K562 (cell line): ENCODE measurements around the gene RNF224. TPM values are rescaled to one million over a fixed set of nuclear protein-coding genes. Genes with fewer than 3 reads are reported as not detected.

Experiments used
- ATAC-seq: fragments of 200-7000 bp; cut with Tn5 transposase; 3 replicates; pipeline ENCODE4 v1.9.1; 2020; ENCODE audit warnings: moderate library complexity
- BruUV-seq: library from RNA; stranded (reverse); fragments of 400-500 nt; replicated peaks from 2 replicates; lab custom pipeline; 2021; lab: Mats Ljungman, UMichigan
- CTCF ChIA-PET: fragments of 300-600 bp; formaldehyde crosslinking; extraction: SDS; loops from one replicate; lab custom pipeline; 2021; ENCODE audit warnings: low intra/inter-chr PET ratio; lab: Yijun Ruan, JAX
- POLR2A ChIA-PET: fragments of 300-600, 350-650 bp; sonication (Branson Sonifier 250); formaldehyde crosslinking; extraction: SDS; loops from one replicate; lab custom pipeline; 2021; ENCODE audit warnings: antibody characterized with exemption, inconsistent platforms; lab: Yijun Ruan, JAX
- DNase-seq, 4 experiments: peaks; one replicate each; pipeline versions ENCODE4 v3.0.0 to v3.0.0-alpha.2; 2011 to 2018; ENCODE audit warnings: low spot score in 3 of 4, mixed read lengths in 3 of 4; ENCODE audit errors: extremely low read depth in 1 of 4
- FAIRE-seq: peaks from 2 replicates; lab custom pipeline; 2011; peaks lifted over from hg19 to GRCh38; lab: Jason Lieb, UNC
- H2AFZ ChIP-seq: 2 replicates; pipeline ENCODE4 v1.6.0; 2011; ENCODE audit warnings: low read depth, low read length, control low read depth, inconsistent platforms
- H3K27ac ChIP-seq: fragments of 200-600 bp; 3 replicates; pipeline ENCODE4 v1.8.0; 2011; ENCODE audit warnings: low read depth, mild to moderate bottlenecking, control low read depth, inconsistent platforms, low read length, moderate library complexity, mixed read lengths; ENCODE audit errors: extremely low read depth
- H3K27me3 ChIP-seq, 2 experiments: fragments of 300-600 bp in 1 of 2; 2 replicates in 1 of 2; 3 replicates in 1 of 2; pipeline versions ENCODE4 v1.6.0 to v1.8.0; 2011; ENCODE audit warnings: inconsistent platforms in 2 of 2, low read length in 2 of 2, mild to moderate bottlenecking in 1 of 2, mixed read lengths in 1 of 2, moderate library complexity in 1 of 2; ENCODE audit not compliant: control insufficient read depth in 2 of 2, insufficient read depth in 2 of 2
- H3K36me3 ChIP-seq: fragments of 300-600 bp; 3 replicates; pipeline ENCODE4 v1.8.0; 2011; ENCODE audit warnings: mild to moderate bottlenecking, low read length, inconsistent platforms; ENCODE audit not compliant: control insufficient read depth, insufficient read depth
- H3K4me1 ChIP-seq, 2 experiments: fragments of 200-600 bp in 1 of 2; replicated peaks in 1 of 2; 2 replicates in 1 of 2; 3 replicates in 1 of 2; pipeline versions ENCODE4 v1.5.1 to v1.8.0; 2011; ENCODE audit warnings: inconsistent platforms in 2 of 2, low read length in 2 of 2, mild to moderate bottlenecking in 1 of 2, mixed read lengths in 1 of 2, moderate library complexity in 1 of 2; ENCODE audit not compliant: control insufficient read depth in 2 of 2, insufficient read depth in 2 of 2
- H3K4me2 ChIP-seq: 2 replicates; pipeline ENCODE4 v1.6.1; 2011; ENCODE audit warnings: low read length, control low read depth, inconsistent platforms, mixed read lengths; ENCODE audit not compliant: insufficient read depth
- H3K4me3 ChIP-seq: fragments of 200-600 bp; sonication (generic), shearing (Covaris generic); 2 replicates; pipeline ENCODE4 v1.5.1; 2016; ENCODE audit warnings: control low read depth, inconsistent platforms
- H3K79me2 ChIP-seq: fragments of 200-600 bp; 3 replicates; pipeline ENCODE4 v1.8.0; 2011; ENCODE audit warnings: low read length, inconsistent platforms; ENCODE audit not compliant: control insufficient read depth, insufficient read depth
- H3K9ac ChIP-seq, 2 experiments: 2 replicates each; pipeline versions ENCODE4 v1.6.0 to v1.6.1; 2011; ENCODE audit warnings: low read depth in 2 of 2, low read length in 2 of 2, control low read depth in 1 of 2, inconsistent platforms in 1 of 2, mild to moderate bottlenecking in 1 of 2, mixed read lengths in 1 of 2; ENCODE audit not compliant: insufficient read depth in 1 of 2
- H3K9me1 ChIP-seq: one replicate; pipeline ENCODE4 v1.6.0; 2011; ENCODE audit warnings: inconsistent platforms, mild to moderate bottlenecking, low read length, moderate library complexity; ENCODE audit not compliant: control insufficient read depth, insufficient read depth
- H3K9me3 ChIP-seq: replicated peaks from 2 replicates; pipeline ENCODE4 v1.5.1; 2011; ENCODE audit warnings: low read depth, low read length, inconsistent platforms; ENCODE audit not compliant: control insufficient read depth, insufficient read depth
- H4K20me1 ChIP-seq: replicated peaks from 2 replicates; pipeline ENCODE4 v1.6.1; 2011; ENCODE audit warnings: low read length, inconsistent platforms, mixed read lengths; ENCODE audit not compliant: control insufficient read depth, insufficient read depth
- ERF ChIP-seq: fragments of 450-650 bp; formaldehyde crosslinking; IDR thresholded peaks from 2 replicates; pipeline ENCODE4 v1.4.0; 2020; ENCODE audit warnings: mild to moderate bottlenecking, mixed read lengths
- L3MBTL2 ChIP-seq: fragments of 450-650 bp; IDR thresholded peaks from 2 replicates; pipeline ENCODE4 v1.6.1; 2016; ENCODE audit warnings: mild to moderate bottlenecking, moderate library complexity
- MAZ ChIP-seq, 2 experiments: fragments of 450-650 bp in 1 of 2; sonication (generic) in 1 of 2; formaldehyde crosslinking; IDR thresholded peaks in 1 of 2; conservative IDR thresholded peaks in 1 of 2; 2 replicates each; pipeline versions ENCODE4 v1.4.0 to v1.5.0; 2020; ENCODE audit warnings: mild to moderate bottlenecking in 1 of 2, missing genetic modification reagents in 1 of 2
- MITF ChIP-seq: IDR thresholded peaks from 2 replicates; pipeline ENCODE4 v1.6.1; 2014; ENCODE audit warnings: antibody characterized with exemption
- MYC ChIP-seq, 2 experiments: fragments of 250-450 bp in 1 of 2; sonication (Bioruptor Pico) in 1 of 2; IDR thresholded peaks; 2 replicates each; pipeline versions ENCODE4 v1.5.1 to v1.6.1; 2012 to 2021; ENCODE audit warnings: low read depth in 2 of 2, borderline replicate concordance in 1 of 2, improper control_type of control experiment in 1 of 2, low read length in 1 of 2, mild to moderate bottlenecking in 1 of 2, moderate library complexity in 1 of 2
- NRF1 ChIP-seq, 2 experiments: fragments of 450-650 bp; IDR thresholded peaks in 1 of 2; conservative IDR thresholded peaks in 1 of 2; 2 replicates each; pipeline ENCODE4 v1.6.1; 2014; ENCODE audit warnings: mild to moderate bottlenecking in 2 of 2
- POLR2B ChIP-seq: fragments of 450-650 bp; IDR thresholded peaks from 2 replicates; pipeline ENCODE4 v1.6.1; 2018; ENCODE audit warnings: low read depth; ENCODE audit not compliant: partially characterized antibody
- RBBP5 ChIP-seq: fragments of 200-600 bp; sonication (generic); IDR thresholded peaks from 2 replicates; pipeline ENCODE4 v1.6.1; 2012; ENCODE audit warnings: borderline replicate concordance, mild to moderate bottlenecking, low read length, control low read depth, inconsistent platforms; ENCODE audit not compliant: insufficient read depth, poor library complexity, severe bottlenecking
- SIN3B ChIP-seq: fragments of 450-650 bp; IDR thresholded peaks from 2 replicates; pipeline ENCODE4 v1.6.1; 2017; ENCODE audit warnings: low read depth, mild to moderate bottlenecking, moderate library complexity
- SIX5 ChIP-seq, 2 experiments: IDR thresholded peaks; 2 replicates each; pipeline ENCODE4 v1.6.1; 2011; ENCODE audit warnings: low read length in 2 of 2, borderline replicate concordance in 1 of 2, low read depth in 1 of 2, mild to moderate bottlenecking in 1 of 2, moderate library complexity in 1 of 2; ENCODE audit not compliant: insufficient read depth in 1 of 2
- THAP12 ChIP-seq: fragments of 250-450 bp; sonication (Bioruptor Pico); IDR thresholded peaks from 2 replicates; pipeline ENCODE4 v1.9.0; 2021; ENCODE audit warnings: mild to moderate bottlenecking, inconsistent platforms
- WGBS: fragments of 100-300 bp; shearing (Covaris generic); methylation state at CpG from one replicate; pipeline ENCODE4 v1.1.6; 2016; ENCODE audit warnings: low coverage, mixed read lengths; ENCODE audit not compliant: insufficient coverage; ENCODE audit errors: missing lambda C conversion rate; 5-methylcytosine and 5-hydroxymethylcytosine counted together
- in situ Hi-C: fragments of 300-500 bp; cut with MboI; formaldehyde crosslinking; loops from 4 replicates; pipeline ENCODE4 v1.15.0; 2018; ENCODE audit warnings: inconsistent platforms, mixed read lengths
- intact Hi-C: fragments of 100-400 bp; cut with micrococcal nuclease; formaldehyde crosslinking; loops from 2 replicates; pipeline ENCODE4 v1.14.2; 2022
- polyA plus RNA-seq, 8 experiments: library from polyadenylated mRNA; depleted of rRNA in 4 of 8; stranded (reverse) in 5 of 8; unstranded in 3 of 8; fragments of >200 nt; fragmentation: Nextera tagmentation in 2 of 8; fragmentation: Illumina TruSeq in 1 of 8; extraction: Ambion mirVana in 2 of 8; extraction: Trizol in 1 of 8; gene quantifications; 2 replicates each; pipeline versions ENCODE4 v1.2.1 to v1.2.3, GENCODE V29; 2011 to 2014; ENCODE audit warnings: inconsistent platforms in 1 of 8, missing spikeins in 1 of 8
- total RNA-seq, 7 experiments: library from RNA; depleted of rRNA in 6 of 7; stranded (reverse); fragments of >200 nt in 6 of 7; fragmentation: Illumina TruSeq in 2 of 7; extraction: Trizol in 2 of 7; gene quantifications; 2 replicates each; pipeline versions ENCODE4 v1.2.1 to v1.2.3, GENCODE V29; 2011 to 2021; ENCODE audit warnings: low replicate concordance in 1 of 7

The RNF224 gene
- total and polyA plus RNA-seq, 9 of the 15 experiments (the other 6 are each of a cell fraction or from before 2014, with no cell fraction given) = not detected

- in situ Hi-C loops (no loop called here), intact Hi-C loops (loop anchor here (2.0 kb wide), 1 partner anchor 17 kb away; no protein-coding TSS in a partner anchor)
- Histone ChIP-seq H3K36me3 (peaks cover 14% of the 10 kb centered on the region; the same call in 2 of the 3 replicates), H3K27me3 (no peaks in the 10 kb centered on the region), H2AFZ (peak overlapping the region; percentile 62), H3K27ac (peak overlapping the region; percentile 70), H3K4me3 (peak overlapping the region; percentile 52), H3K9ac (peak overlapping the region; percentile 73 to 94), H3K9me1 (peaks cover 3% of the 10 kb centered on the region), H3K79me2 (peaks cover 81% of the 10 kb centered on the region), H3K4me2 (peak overlapping the region; percentile 81), H3K4me1 (peaks cover 34 to 82% of the 10 kb centered on the region in 2 experiments), H3K9me3 (no peaks in the 10 kb centered on the region), H4K20me1 (peaks cover 5% of the 10 kb centered on the region)
- ATAC-seq (no peak), DNase-seq (no peak), FAIRE-seq (peak; percentile 57)
- ChIA-PET POLR2A (interaction anchor here (0.5 to 5.7 kb wide), 8 partner anchors 10 to 39 kb away, joined by 3 to 56 read pairs (median 6); partner anchors contain the start of genes ANAPC2, SSNA1 and TUBB4B), CTCF (no interaction called here)
- 5% methylated on average over 23 of the region's 23 CpGs for WGBS
- no TSS peak for BruUV-seq
- 0 out of 2 replicates have a peak, but pooled peaks have one; percentile 7 for TF ChIP-seq THAP12
- 0 out of 4 replicates have a peak, but pooled peaks of 1 of the 2 experiments have one; percentile 1 for TF ChIP-seq MAZ (CRISPR knock-in tag; conservative IDR thresholded peaks at IDR 0.05 in 1 of 2, IDR thresholded peaks at IDR 0.05 in 1 of 2)
- TF ChIP-seq SIN3B = peak; percentile 48; the same call in 1 of the 2 replicates
- no peak for TF ChIP-seq MITF
- TF ChIP-seq L3MBTL2 = 0 out of 2 replicates have a peak, but pooled peaks have one; percentile 22
- no peak for TF ChIP-seq MYC (IDR thresholded peaks at IDR 0.05; ENCODE audit: low read depth, low read length)
- TF ChIP-seq MYC (CRISPR knock-in tag; IDR thresholded peaks at IDR 0.05; ENCODE audit: borderline replicate concordance, low read depth) = peak; percentile 69; the same call in 1 of the 2 replicates
- peak; percentile 8 for TF ChIP-seq POLR2B
- 0 out of 2 replicates have a peak, but pooled peaks have one; percentile 23 for TF ChIP-seq ERF (CRISPR knock-in tag)
- TF ChIP-seq RBBP5 = peak; percentile 56
- TF ChIP-seq NRF1 (conservative IDR thresholded peaks at IDR 0.05 in 1 of 2, IDR thresholded peaks at IDR 0.05 in 1 of 2) = peak; percentile 17 to 55
- no peak for TF ChIP-seq SIX5 (IDR thresholded peaks at IDR 0.05; ENCODE audit: borderline replicate concordance in 1 of 2, insufficient read depth in 1 of 2, low read depth in 1 of 2, low read length in 2 of 2)
Observed at GRCh38 chr9:137201205-137201868, 26.0 kb upstream of the RNF224 start.
